ENCODE data around the gene LGR4.

Gene LGR4

GRCh38 chr11:27354359-27354965 lies 118.1 kb downstream of the LGR4 start:
- DNase-seq (ENCODE audit: extremely low spot score), result no peak
- TF ChIP-seq CTBP1 (IDR thresholded peaks at IDR 0.05; ENCODE audit: borderline replicate concordance), result no peak
- no peak for TF ChIP-seq FOXK2 (IDR thresholded peaks at IDR 0.05)
- TF ChIP-seq NFRKB (IDR thresholded peaks at IDR 0.05), result no peak
- no peak for TF ChIP-seq BHLHE40 (IDR thresholded peaks at IDR 0.05; ENCODE audit: borderline replicate concordance)
- no peak for TF ChIP-seq TARDBP (IDR thresholded peaks at IDR 0.05)
- no peak for TF ChIP-seq SUZ12 (IDR thresholded peaks at IDR 0.05)
- TF ChIP-seq ZNF384 (IDR thresholded peaks at IDR 0.05), result no peak
- no peak for TF ChIP-seq SP1 (IDR thresholded peaks at IDR 0.05)
- no peak for TF ChIP-seq ARNT (IDR thresholded peaks at IDR 0.05)
- no peak for TF ChIP-seq L3MBTL2 (conservative IDR thresholded peaks at IDR 0.05)
- TF ChIP-seq LEF1 (IDR thresholded peaks at IDR 0.05; ENCODE audit: borderline replicate concordance), result no peak
- TF ChIP-seq PKNOX1 (IDR thresholded peaks at IDR 0.05), result no peak
- TF ChIP-seq FOXA1 (IDR thresholded peaks at IDR 0.05), result no peak
- no peak for TF ChIP-seq FOXM1 (IDR thresholded peaks at IDR 0.05; ENCODE audit: borderline replicate concordance)
- ChIA-PET CTCF (no interaction called here), POLR2A (no interaction called here)

- TF ChIP-seq SP1 (IDR thresholded peaks at IDR 0.05), result no peak
- no peak for TF ChIP-seq FOXM1 (IDR thresholded peaks at IDR 0.05; ENCODE audit: borderline replicate concordance)
- TF ChIP-seq PKNOX1 (IDR thresholded peaks at IDR 0.05), result no peak
- TF ChIP-seq ZNF384 (IDR thresholded peaks at IDR 0.05), result no peak
- no peak for TF ChIP-seq CTBP1 (IDR thresholded peaks at IDR 0.05; ENCODE audit: borderline replicate concordance)
- no peak for TF ChIP-seq TARDBP (IDR thresholded peaks at IDR 0.05)
- TF ChIP-seq LEF1 (IDR thresholded peaks at IDR 0.05; ENCODE audit: borderline replicate concordance), result no peak
- TF ChIP-seq FOXK2 (IDR thresholded peaks at IDR 0.05), result no peak
- DNase-seq (ENCODE audit: extremely low spot score), result no peak
- POLR2A ChIA-PET, result interaction anchor here (1.5 kb wide), 1 partner anchor 11 kb away, joined by 3 read pairs; no protein-coding TSS in a partner anchor
- CTCF ChIA-PET, result interaction anchor here (0.7 kb wide), 1 partner anchor 66 kb away, joined by 3 read pairs; no protein-coding TSS in a partner anchor
These were observed 118.8 kb downstream of the LGR4 start for GRCh38 chr11:27353593-27354358.

- CTCF ChIA-PET, result interaction anchor here (0.7 kb wide), 1 partner anchor 67 kb away, joined by 3 read pairs; no protein-coding TSS in a partner anchor
- TF ChIP-seq SUZ12 (IDR thresholded peaks at IDR 0.05) (no peak), SP1 (IDR thresholded peaks at IDR 0.05) (no peak), LEF1 (IDR thresholded peaks at IDR 0.05; ENCODE audit: borderline replicate concordance) (no peak), ARNT (IDR thresholded peaks at IDR 0.05) (no peak), CTBP1 (IDR thresholded peaks at IDR 0.05; ENCODE audit: borderline replicate concordance) (no peak), HDGF (IDR thresholded peaks at IDR 0.05; ENCODE audit: borderline replicate concordance) (no peak), FOXA1 (IDR thresholded peaks at IDR 0.05) (no peak), BHLHE40 (IDR thresholded peaks at IDR 0.05; ENCODE audit: borderline replicate concordance) (no peak), NFRKB (IDR thresholded peaks at IDR 0.05) (no peak), TARDBP (IDR thresholded peaks at IDR 0.05) (no peak), L3MBTL2 (conservative IDR thresholded peaks at IDR 0.05) (no peak), FOXK2 (IDR thresholded peaks at IDR 0.05) (no peak), PKNOX1 (IDR thresholded peaks at IDR 0.05) (no peak), ZNF384 (IDR thresholded peaks at IDR 0.05) (no peak), ELF4 (IDR thresholded peaks at IDR 0.05) (no peak), FOXM1 (IDR thresholded peaks at IDR 0.05; ENCODE audit: borderline replicate concordance) (no peak)
- no peak for DNase-seq (ENCODE audit: extremely low spot score)
- POLR2A ChIA-PET, result interaction anchor here (1.5 kb wide), 1 partner anchor 12 kb away, joined by 3 read pairs; no protein-coding TSS in a partner anchor
These were observed 119.8 kb downstream of the LGR4 start for GRCh38 chr11:27352781-27353180.

- no peak for DNase-seq (ENCODE audit: extremely low spot score)
- CTCF ChIA-PET, result no interaction called here
These were observed 122.1 kb downstream of the LGR4 start for GRCh38 chr11:27350511-27350910.

GRCh38 chr11:27349919-27350318 lies 122.7 kb downstream of the LGR4 start:
- ChIA-PET POLR2A (no interaction called here), CTCF (no interaction called here)
- no peak for DNase-seq (ENCODE audit: extremely low spot score)
- TF ChIP-seq FOXA1 (IDR thresholded peaks at IDR 0.05), result no peak

More at GRCh38 chr11:27350511-27350910, 122.1 kb downstream of the LGR4 start:
- no peak for TF ChIP-seq TARDBP (IDR thresholded peaks at IDR 0.05)
- TF ChIP-seq CTBP1 (IDR thresholded peaks at IDR 0.05; ENCODE audit: borderline replicate concordance), result no peak
- TF ChIP-seq FOXK2 (IDR thresholded peaks at IDR 0.05), result no peak
- no peak for TF ChIP-seq ZNF384 (IDR thresholded peaks at IDR 0.05)
- no peak for TF ChIP-seq SP1 (IDR thresholded peaks at IDR 0.05)
- TF ChIP-seq FOXA1 (IDR thresholded peaks at IDR 0.05), result no peak
- TF ChIP-seq BHLHE40 (IDR thresholded peaks at IDR 0.05; ENCODE audit: borderline replicate concordance), result no peak
- TF ChIP-seq LEF1 (IDR thresholded peaks at IDR 0.05; ENCODE audit: borderline replicate concordance), result no peak
- no peak for TF ChIP-seq NFRKB (IDR thresholded peaks at IDR 0.05)
- no peak for TF ChIP-seq FOXM1 (IDR thresholded peaks at IDR 0.05; ENCODE audit: borderline replicate concordance)
- POLR2A ChIA-PET, result no interaction called here

DNA sequence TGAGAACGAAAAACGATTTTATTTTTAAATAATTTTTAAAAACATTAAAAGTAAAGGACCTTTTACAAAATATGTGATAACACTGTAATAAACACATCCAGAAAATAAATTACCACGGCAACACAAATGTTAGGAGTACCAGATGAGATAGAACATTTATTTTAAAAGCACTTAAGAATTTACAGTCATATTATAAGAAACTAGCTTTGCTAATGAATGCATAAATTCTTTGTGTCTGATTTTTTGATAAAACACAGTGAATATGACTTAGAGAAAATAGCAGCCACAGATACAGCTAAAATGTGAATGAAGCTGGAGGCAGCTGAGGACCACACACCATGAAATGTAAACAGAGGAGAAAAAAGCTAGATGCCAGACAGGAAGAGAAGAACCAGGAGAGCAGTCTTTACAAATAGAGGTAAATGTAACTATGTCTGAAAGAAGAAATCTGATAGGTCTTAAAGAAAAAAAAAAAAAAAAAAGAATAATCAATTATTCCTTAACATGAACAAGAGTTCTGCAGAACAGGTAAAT lies 124.2 kb downstream of the LGR4 start:
- no peak for DNase-seq (ENCODE audit: extremely low spot score)
- POLR2A ChIA-PET, result no interaction called here

More for the DNA sequence above, 124.2 kb downstream of the LGR4 start:
- no peak for TF ChIP-seq FOXA1 (IDR thresholded peaks at IDR 0.05)
- TF ChIP-seq PKNOX1 (IDR thresholded peaks at IDR 0.05), result no peak
- no peak for TF ChIP-seq L3MBTL2 (conservative IDR thresholded peaks at IDR 0.05)
- TF ChIP-seq FOXM1 (IDR thresholded peaks at IDR 0.05; ENCODE audit: borderline replicate concordance), result no peak
- no peak for TF ChIP-seq SP1 (IDR thresholded peaks at IDR 0.05)
- TF ChIP-seq ARNT (IDR thresholded peaks at IDR 0.05), result no peak
- TF ChIP-seq FOXK2 (IDR thresholded peaks at IDR 0.05), result no peak
- TF ChIP-seq ELF4 (IDR thresholded peaks at IDR 0.05), result no peak
- no peak for TF ChIP-seq NFRKB (IDR thresholded peaks at IDR 0.05)
- CTCF ChIA-PET, result no interaction called here

Measured in HEK293T (cell line).